ENCODE results near the gene ZNF77. TPM values are rescaled to one million over a fixed set of nuclear protein-coding genes. Genes with fewer than 3 reads are reported as not detected.

Gene ZNF77
- total and polyA plus RNA-seq, 10 of the 15 experiments (the other 5 are each of a cell fraction or from before 2014, with no cell fraction given), result 1.9 to 4.7 (median 3.0) TPM

DNA sequence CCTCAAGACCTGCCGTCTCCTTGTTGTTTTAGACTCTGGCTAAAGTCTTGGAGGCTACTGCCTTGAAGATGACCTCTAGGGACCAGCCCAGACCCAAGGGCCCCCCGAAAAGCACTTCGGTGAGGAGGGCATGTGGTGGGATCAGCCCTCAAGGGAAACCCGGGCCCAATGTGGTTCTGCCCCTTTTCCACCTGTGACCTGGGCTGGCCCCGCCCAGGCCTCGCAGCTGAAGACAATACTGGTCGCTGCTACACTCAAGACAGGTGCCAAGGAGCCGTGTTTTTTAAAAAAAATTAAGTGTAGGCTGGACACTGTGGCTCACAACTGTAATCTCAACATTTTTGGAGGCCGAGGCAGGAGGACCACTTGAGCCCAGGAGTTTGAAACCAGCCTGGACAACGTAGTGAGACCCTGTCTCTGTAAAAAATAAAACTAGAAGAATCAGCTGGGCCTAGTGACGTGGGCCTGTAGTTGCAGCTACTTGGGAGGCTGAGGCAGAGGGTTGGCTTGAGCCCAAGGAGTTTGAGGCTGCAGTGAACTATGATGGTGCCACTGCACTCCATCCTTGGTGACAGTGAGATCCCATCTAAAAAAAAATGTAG lies 33.5 kb upstream of the ZNF77 start:
- H2AFZ ChIP-seq (ENCODE audit: control insufficient read depth, low read depth, low read length), result no peak overlapping the region
- CTCF ChIA-PET, result interaction anchor here (1.2 to 1.3 kb wide), 2 partner anchors 59 to 194 kb away, joined by 3 to 4 read pairs; no protein-coding TSS in a partner anchor
- intact Hi-C loops (cut with micrococcal nuclease; ENCODE audit: unreplicated experiment), result no loop called here
- no peak for TF ChIP-seq DPF2 (IDR thresholded peaks at IDR 0.05)
- TF ChIP-seq, protein P1, sequence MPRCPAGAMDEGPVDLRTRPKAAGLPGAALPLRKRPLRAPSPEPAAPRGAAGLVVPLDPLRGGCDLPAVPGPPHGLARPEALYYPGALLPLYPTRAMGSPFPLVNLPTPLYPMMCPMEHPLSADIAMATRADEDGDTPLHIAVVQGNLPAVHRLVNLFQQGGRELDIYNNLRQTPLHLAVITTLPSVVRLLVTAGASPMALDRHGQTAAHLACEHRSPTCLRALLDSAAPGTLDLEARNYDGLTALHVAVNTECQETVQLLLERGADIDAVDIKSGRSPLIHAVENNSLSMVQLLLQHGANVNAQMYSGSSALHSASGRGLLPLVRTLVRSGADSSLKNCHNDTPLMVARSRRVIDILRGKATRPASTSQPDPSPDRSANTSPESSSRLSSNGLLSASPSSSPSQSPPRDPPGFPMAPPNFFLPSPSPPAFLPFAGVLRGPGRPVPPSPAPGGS (IDR thresholded peaks at IDR 0.05; ENCODE audit: borderline replicate concordance, insufficient read depth, low read depth, low read length, poor library complexity, severe bottlenecking), result no peak
- TF ChIP-seq, protein P2, sequence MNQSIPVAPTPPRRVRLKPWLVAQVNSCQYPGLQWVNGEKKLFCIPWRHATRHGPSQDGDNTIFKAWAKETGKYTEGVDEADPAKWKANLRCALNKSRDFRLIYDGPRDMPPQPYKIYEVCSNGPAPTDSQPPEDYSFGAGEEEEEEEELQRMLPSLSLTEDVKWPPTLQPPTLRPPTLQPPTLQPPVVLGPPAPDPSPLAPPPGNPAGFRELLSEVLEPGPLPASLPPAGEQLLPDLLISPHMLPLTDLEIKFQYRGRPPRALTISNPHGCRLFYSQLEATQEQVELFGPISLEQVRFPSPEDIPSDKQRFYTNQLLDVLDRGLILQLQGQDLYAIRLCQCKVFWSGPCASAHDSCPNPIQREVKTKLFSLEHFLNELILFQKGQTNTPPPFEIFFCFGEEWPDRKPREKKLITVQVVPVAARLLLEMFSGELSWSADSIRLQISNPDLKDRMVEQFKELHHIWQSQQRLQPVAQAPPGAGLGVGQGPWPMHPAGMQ (IDR thresholded peaks at IDR 0.05; ENCODE audit: borderline replicate concordance), result no peak
- TF ChIP-seq, protein P3, sequence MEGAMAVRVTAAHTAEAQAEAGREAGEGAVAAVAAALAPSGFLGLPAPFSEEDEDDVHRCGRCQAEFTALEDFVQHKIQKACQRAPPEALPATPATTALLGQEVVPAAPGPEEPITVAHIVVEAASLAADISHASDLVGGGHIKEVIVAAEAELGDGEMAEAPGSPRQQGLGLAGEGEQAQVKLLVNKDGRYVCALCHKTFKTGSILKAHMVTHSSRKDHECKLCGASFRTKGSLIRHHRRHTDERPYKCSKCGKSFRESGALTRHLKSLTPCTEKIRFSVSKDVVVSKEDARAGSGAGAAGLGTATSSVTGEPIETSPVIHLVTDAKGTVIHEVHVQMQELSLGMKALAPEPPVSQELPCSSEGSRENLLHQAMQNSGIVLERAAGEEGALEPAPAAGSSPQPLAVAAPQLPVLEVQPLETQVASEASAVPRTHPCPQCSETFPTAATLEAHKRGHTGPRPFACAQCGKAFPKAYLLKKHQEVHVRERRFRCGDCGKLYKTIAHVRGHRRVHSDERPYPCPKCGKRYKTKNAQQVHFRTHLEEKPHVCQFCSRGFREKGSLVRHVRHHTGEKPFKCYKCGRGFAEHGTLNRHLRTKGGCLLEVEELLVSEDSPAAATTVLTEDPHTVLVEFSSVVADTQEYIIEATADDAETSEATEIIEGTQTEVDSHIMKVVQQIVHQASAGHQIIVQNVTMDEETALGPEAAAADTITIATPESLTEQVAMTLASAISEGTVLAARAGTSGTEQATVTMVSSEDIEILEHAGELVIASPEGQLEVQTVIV (IDR thresholded peaks at IDR 0.05; ENCODE audit: borderline replicate concordance, partially characterized antibody), result no peak
- TF ChIP-seq STAT3 (IDR thresholded peaks at IDR 0.05; ENCODE audit: low read depth, low read length), result no peak
- TF ChIP-seq TCF3 (IDR thresholded peaks at IDR 0.05; ENCODE audit: borderline replicate concordance, insufficient read depth, low read depth, low read length), result no peak
- no peak for TF ChIP-seq FOXK2 (IDR thresholded peaks at IDR 0.05)
- TF ChIP-seq CREB1 (IDR thresholded peaks at IDR 0.05; ENCODE audit: low read depth), result no peak
- no peak for TF ChIP-seq ASH2L (IDR thresholded peaks at IDR 0.05; ENCODE audit: borderline replicate concordance, low read depth)
- no peak for TF ChIP-seq PRDM15 (CRISPR knock-in tag; IDR thresholded peaks at IDR 0.05)
- no peak for TF ChIP-seq RUNX3 (IDR thresholded peaks at IDR 0.05; ENCODE audit: low read length)
- no peak for TF ChIP-seq NBN (IDR thresholded peaks at IDR 0.05)

More for the DNA sequence above, 33.5 kb upstream of the ZNF77 start:
- no peaks in the 10 kb centered on the region for H3K36me3 ChIP-seq (ENCODE audit: control insufficient read depth in 2 of 2, insufficient read depth in 2 of 2, low read length in 1 of 2)
- no peak overlapping the region for H3K9ac ChIP-seq (ENCODE audit: control insufficient read depth, insufficient read depth, low read length)
- BruUV-seq (replicated peaks), result no TSS peak
- 78% methylated on average over 11 of the region's 11 CpGs for WGBS (ENCODE audit: insufficient coverage, insufficient replicate concordance, low lambda C conversion rate, missing lambda C conversion rate)
- H3K4me1 ChIP-seq (ENCODE audit: control insufficient read depth, insufficient read depth, low read length), result peaks cover 12% of the 10 kb centered on the region
- no peak for DNase-seq (ENCODE audit: low read depth, low spot score)
- RAD21 ChIA-PET (ENCODE audit: unreplicated experiment), result no interaction called here
- H3K79me2 ChIP-seq (ENCODE audit: control insufficient read depth, insufficient read depth, low read length), result no peaks in the 10 kb centered on the region
- no peak for ATAC-seq
- no peak overlapping the region; the same call in 1 of the 2 replicates for H3K27ac ChIP-seq (ENCODE audit: control insufficient read depth, insufficient read depth)
- H4K20me1 ChIP-seq (ENCODE audit: control insufficient read depth, insufficient read depth), result no peaks in the 10 kb centered on the region
- no peaks in the 10 kb centered on the region; a peak in 1 of 4 replicates for H3K27me3 ChIP-seq (replicated peaks in 1 of 2; ENCODE audit: control insufficient read depth in 2 of 2, insufficient read depth in 2 of 2, low read length in 1 of 2)
- no peak overlapping the region for H3K4me3 ChIP-seq
- FAIRE-seq, result no peak
- in situ Hi-C loops (cut with MboI), result no loop called here
- peak overlapping the region; percentile 84 for H3K4me2 ChIP-seq (ENCODE audit: control insufficient read depth, insufficient read depth)
- SMC1A ChIA-PET (ENCODE audit: uncharacterized antibody, unreplicated experiment), result interaction anchor here (1.2 kb wide), 1 partner anchor 28 kb away, joined by 5 read pairs; no protein-coding TSS in a partner anchor
- H3K9me3 ChIP-seq (replicated peaks; ENCODE audit: control insufficient read depth, insufficient read depth, low read length), result no peaks in the 10 kb centered on the region
- POLR2A ChIA-PET, result interaction anchor here (1.1 kb wide), 1 partner anchor 23 kb away, joined by 4 read pairs; no protein-coding TSS in a partner anchor

Measured in GM12878 (cell line).